Nephron (organoid): ENCODE measurements around the gene ANGPTL2.

ENCODE experiments used
- H3K27ac Mint-ChIP-seq, 3 experiments: 2 replicates each; pipeline ENCODE4 v1.8.0; 2020; ENCODE audit warnings: mixed read lengths in 3 of 3, mild to moderate bottlenecking in 2 of 3, moderate library complexity in 1 of 3
- H3K27me3 Mint-ChIP-seq: 2 replicates; pipeline ENCODE4 v1.8.0; 2021; ENCODE audit warnings: low read depth, mild to moderate bottlenecking, moderate library complexity, mixed read lengths
- H3K36me3 Mint-ChIP-seq: 2 replicates; pipeline ENCODE4 v1.8.0; 2020; ENCODE audit warnings: low read depth, mixed read lengths
- H3K4me1 Mint-ChIP-seq: 2 replicates; pipeline ENCODE4 v1.8.0; 2020; ENCODE audit warnings: mixed read lengths
- H3K4me3 Mint-ChIP-seq, 3 experiments: 2 replicates each; pipeline ENCODE4 v1.8.0; 2020; ENCODE audit warnings: mild to moderate bottlenecking in 3 of 3, mixed read lengths in 3 of 3, moderate library complexity in 2 of 3
- H3K9me3 Mint-ChIP-seq: 2 replicates; pipeline ENCODE4 v1.8.0; 2020; ENCODE audit warnings: mixed read lengths
- TF ChIP-seq, protein P1 (sequence below), 3 experiments: fragments of 200-600 bp; sonication (generic); IDR thresholded peaks; one replicate each; pipeline ENCODE4 v1.5.0; 2021; ENCODE audit warnings: antibody characterized with exemption in 3 of 3; ENCODE audit not compliant: unreplicated experiment in 3 of 3

Gene ANGPTL2

DNA sequence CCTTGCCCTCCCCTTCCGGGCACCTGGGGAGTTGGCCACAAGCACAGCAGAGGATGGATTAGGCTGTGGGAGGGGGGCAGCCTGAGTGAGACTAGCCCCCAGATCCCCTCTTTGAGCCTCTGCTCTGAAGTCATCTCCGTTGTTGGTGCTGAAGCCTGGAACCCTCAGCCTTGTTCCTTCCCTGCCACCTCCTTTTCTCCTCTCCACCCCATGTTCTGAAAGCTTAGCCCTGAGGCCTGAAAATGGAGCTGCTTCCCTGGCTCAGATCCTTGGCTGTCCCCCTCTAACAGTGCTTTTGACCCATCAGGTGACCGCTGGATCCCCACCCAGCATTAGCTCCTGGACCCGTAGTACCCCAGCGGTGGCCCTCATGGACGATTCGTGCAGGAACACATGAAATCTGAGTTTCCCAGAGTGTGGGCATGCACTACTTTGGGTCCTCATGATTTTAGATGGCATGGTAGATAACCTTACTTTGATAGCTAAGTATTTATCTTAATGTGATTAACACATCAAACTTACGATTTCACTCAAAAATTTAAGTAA is 21.6 kb upstream of the ANGPTL2 start:
- peaks cover 4% of the 10 kb centered on the region for H3K9me3 Mint-ChIP-seq
- no peak overlapping the region for H3K4me3 Mint-ChIP-seq
- no peak overlapping the region for H3K27ac Mint-ChIP-seq
- no peaks in the 10 kb centered on the region for H3K27me3 Mint-ChIP-seq
- H3K36me3 Mint-ChIP-seq, result no peaks in the 10 kb centered on the region
- peaks cover 26% of the 10 kb centered on the region for H3K4me1 Mint-ChIP-seq
- TF ChIP-seq, protein P1, sequence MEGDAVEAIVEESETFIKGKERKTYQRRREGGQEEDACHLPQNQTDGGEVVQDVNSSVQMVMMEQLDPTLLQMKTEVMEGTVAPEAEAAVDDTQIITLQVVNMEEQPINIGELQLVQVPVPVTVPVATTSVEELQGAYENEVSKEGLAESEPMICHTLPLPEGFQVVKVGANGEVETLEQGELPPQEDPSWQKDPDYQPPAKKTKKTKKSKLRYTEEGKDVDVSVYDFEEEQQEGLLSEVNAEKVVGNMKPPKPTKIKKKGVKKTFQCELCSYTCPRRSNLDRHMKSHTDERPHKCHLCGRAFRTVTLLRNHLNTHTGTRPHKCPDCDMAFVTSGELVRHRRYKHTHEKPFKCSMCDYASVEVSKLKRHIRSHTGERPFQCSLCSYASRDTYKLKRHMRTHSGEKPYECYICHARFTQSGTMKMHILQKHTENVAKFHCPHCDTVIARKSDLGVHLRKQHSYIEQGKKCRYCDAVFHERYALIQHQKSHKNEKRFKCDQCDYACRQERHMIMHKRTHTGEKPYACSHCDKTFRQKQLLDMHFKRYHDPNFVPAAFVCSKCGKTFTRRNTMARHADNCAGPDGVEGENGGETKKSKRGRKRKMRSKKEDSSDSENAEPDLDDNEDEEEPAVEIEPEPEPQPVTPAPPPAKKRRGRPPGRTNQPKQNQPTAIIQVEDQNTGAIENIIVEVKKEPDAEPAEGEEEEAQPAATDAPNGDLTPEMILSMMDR (IDR thresholded peaks at IDR 0.05; ENCODE audit: unreplicated experiment in 3 of 3), result no peak

DNA sequence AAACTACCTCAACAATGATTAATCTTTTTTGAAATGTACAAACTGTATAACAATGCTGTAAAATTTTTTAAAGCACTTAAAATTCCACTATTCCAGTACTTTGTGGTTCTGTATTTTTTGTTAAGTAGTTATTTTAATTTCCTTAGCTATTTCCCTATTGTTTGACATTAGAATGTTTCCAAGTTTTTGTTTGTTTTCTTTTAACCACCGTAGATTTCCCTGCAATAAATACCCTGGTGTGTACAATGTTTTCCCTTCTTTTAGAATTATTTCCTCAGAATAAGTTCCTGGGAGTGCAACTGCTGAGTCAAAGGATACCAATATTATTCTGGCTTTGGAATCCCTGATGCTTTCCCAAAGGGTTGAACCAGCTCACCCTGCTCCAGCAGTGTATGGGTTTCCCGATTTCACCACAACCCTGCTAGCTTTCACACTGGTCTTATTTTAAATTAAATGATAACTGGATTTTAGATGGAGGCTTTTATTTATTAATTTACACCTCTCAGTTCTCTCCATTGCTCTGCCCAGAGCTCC is 20.6 kb upstream of the ANGPTL2 start:
- Mint-ChIP-seq H3K27me3 (no peaks in the 10 kb centered on the region), H3K27ac (peak overlapping the region in 1 of 3 experiments; percentile 15), H3K4me1 (peaks cover 29% of the 10 kb centered on the region), H3K9me3 (peaks cover 4% of the 10 kb centered on the region), H3K36me3 (no peaks in the 10 kb centered on the region), H3K4me3 (no peak overlapping the region)
- TF ChIP-seq, protein P1 (IDR thresholded peaks at IDR 0.05; ENCODE audit: unreplicated experiment in 3 of 3), result no peak

DNA sequence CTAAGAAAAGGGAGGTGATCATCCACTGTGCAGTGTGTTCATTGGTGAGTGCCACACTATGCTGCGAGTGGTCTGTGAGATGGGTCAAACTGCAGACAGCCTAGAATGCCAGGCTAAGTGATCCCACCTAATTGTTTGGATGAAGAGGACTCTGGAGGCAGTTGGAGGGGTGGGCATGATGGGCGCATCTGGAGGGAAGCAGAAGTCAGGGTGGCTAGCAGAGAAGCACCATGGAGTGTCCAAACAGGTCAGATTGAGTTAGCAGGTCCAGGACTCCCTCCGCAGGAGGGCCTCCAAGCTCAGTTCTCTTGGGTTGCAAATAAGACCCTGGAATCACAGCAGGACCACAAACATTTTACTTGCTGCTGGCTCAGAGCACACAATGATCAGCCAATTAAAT is 19.9 kb upstream of the ANGPTL2 start:
- Mint-ChIP-seq H3K4me3 (no peak overlapping the region), H3K36me3 (no peaks in the 10 kb centered on the region), H3K9me3 (peaks cover 4% of the 10 kb centered on the region), H3K27ac (no peak overlapping the region), H3K27me3 (no peaks in the 10 kb centered on the region), H3K4me1 (peaks cover 32% of the 10 kb centered on the region)
- TF ChIP-seq, protein P1 (IDR thresholded peaks at IDR 0.05; ENCODE audit: unreplicated experiment in 3 of 3), result no peak

- Mint-ChIP-seq H3K27me3 (peaks cover 4% of the 10 kb centered on the region), H3K4me3 (no peak overlapping the region), H3K27ac (no peak overlapping the region), H3K36me3 (no peaks in the 10 kb centered on the region), H3K9me3 (no peaks in the 10 kb centered on the region), H3K4me1 (peaks cover 35% of the 10 kb centered on the region)
- TF ChIP-seq, protein P1 (IDR thresholded peaks at IDR 0.05; ENCODE audit: unreplicated experiment in 3 of 3), result no peak
Measured at GRCh38 chr9:127140842-127141675, 18.6 kb upstream of the ANGPTL2 start.

GRCh38 chr9:127140181-127140580 is 17.7 kb upstream of the ANGPTL2 start:
- Mint-ChIP-seq H3K27me3 (peaks cover 4% of the 10 kb centered on the region), H3K27ac (no peak overlapping the region), H3K4me1 (peaks cover 44% of the 10 kb centered on the region), H3K9me3 (no peaks in the 10 kb centered on the region), H3K36me3 (no peaks in the 10 kb centered on the region), H3K4me3 (no peak overlapping the region)
- TF ChIP-seq, protein P1 (IDR thresholded peaks at IDR 0.05; ENCODE audit: unreplicated experiment in 3 of 3), result no peak
